DMS114 treated with DMSO at 0.1 percent for 48 hours (cell line): ENCODE measurements around the gene PIMREG.
"Not testable (repeated sequence)": the region's sequence is repeated elsewhere in the genome, so short reads cannot be mapped to it uniquely, and the experiment has no call there.

ENCODE experiments used
- DNase-seq: peaks from one replicate; lab custom pipeline; 2025; ENCODE audit not compliant: unreplicated experiment; lab: John Stamatoyannopoulos, UW

Gene PIMREG

GRCh38 chr17:6476810-6477179 lies 32.5 kb downstream of the PIMREG start:
- no peak for DNase-seq

- no peak for DNase-seq
Observed at GRCh38 chr17:6477831-6478383, 33.7 kb downstream of the PIMREG start.

GRCh38 chr17:6478486-6478885 lies 34.2 kb downstream of the PIMREG start:
- DNase-seq = no peak

GRCh38 chr17:6479622-6480302 lies 35.5 kb downstream of the PIMREG start:
- no peak for DNase-seq

- no peak for DNase-seq
Observed at GRCh38 chr17:6480303-6480675, 36.0 kb downstream of the PIMREG start.

GRCh38 chr17:6482105-6482455 lies 37.8 kb downstream of the PIMREG start:
- DNase-seq = no peak

GRCh38 chr17:6482796-6483195 lies 38.5 kb downstream of the PIMREG start:
- not testable (repeated sequence) for DNase-seq

GRCh38 chr17:6483507-6483906 lies 39.3 kb downstream of the PIMREG start:
- DNase-seq = no peak

- DNase-seq = no peak
Observed at GRCh38 chr17:6485646-6486412, 41.6 kb downstream of the PIMREG start.

GRCh38 chr17:6487251-6488007 lies 43.2 kb downstream of the PIMREG start:
- no peak for DNase-seq

- no peak for DNase-seq
Observed at GRCh38 chr17:6488008-6488539, 43.8 kb downstream of the PIMREG start.

GRCh38 chr17:6489016-6489550 lies 44.8 kb downstream of the PIMREG start:
- no peak for DNase-seq

- no peak for DNase-seq
Observed at GRCh38 chr17:6491071-6491700, 46.9 kb downstream of the PIMREG start.

GRCh38 chr17:6492892-6493674 lies 48.8 kb downstream of the PIMREG start:
- DNase-seq = no peak

- DNase-seq = no peak
Observed at GRCh38 chr17:6494239-6494941, 50.1 kb downstream of the PIMREG start.

- DNase-seq = no peak
Observed at GRCh38 chr17:6495450-6496115, 51.3 kb downstream of the PIMREG start.

GRCh38 chr17:6496116-6496481 lies 51.8 kb downstream of the PIMREG start:
- DNase-seq = no peak

- no peak for DNase-seq
Observed at GRCh38 chr17:6496640-6497441, 52.6 kb downstream of the PIMREG start.
